GM12875 (cell line): ENCODE measurements around the gene SELENOI.

ENCODE experiments used
- H3K4me3 ChIP-seq: one replicate; pipeline ENCODE4 v1.5.1; 2011; ENCODE audit warnings: low read depth, low read length, control low read depth
- TF ChIP-seq, protein P1 (sequence below): IDR thresholded peaks from 2 replicates; pipeline ENCODE4 v1.5.1; 2011; ENCODE audit warnings: low read depth, mild to moderate bottlenecking, control low read depth, inconsistent platforms, low read length, moderate library complexity, borderline replicate concordance; ENCODE audit not compliant: insufficient read depth

The SELENOI gene

DNA sequence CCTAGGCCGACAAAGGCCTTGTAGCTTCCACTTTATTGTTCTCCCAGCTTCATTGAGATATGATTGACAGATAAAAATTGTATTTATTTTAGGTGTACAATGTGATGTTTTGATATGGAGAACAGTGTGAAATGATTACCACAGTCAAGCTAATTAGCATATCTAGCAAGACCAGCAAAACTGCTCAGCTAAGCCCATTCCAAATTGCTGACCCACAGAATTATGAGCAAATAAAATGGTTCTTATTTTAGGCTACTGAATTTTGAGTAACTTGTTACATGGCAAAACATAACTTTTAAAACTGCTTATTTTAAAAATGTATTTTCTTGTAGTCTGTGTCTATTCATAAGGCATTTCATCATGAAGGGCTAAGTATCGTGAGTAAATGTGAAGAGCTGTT lies 8.6 kb upstream of the SELENOI start:
- TF ChIP-seq, protein P1, sequence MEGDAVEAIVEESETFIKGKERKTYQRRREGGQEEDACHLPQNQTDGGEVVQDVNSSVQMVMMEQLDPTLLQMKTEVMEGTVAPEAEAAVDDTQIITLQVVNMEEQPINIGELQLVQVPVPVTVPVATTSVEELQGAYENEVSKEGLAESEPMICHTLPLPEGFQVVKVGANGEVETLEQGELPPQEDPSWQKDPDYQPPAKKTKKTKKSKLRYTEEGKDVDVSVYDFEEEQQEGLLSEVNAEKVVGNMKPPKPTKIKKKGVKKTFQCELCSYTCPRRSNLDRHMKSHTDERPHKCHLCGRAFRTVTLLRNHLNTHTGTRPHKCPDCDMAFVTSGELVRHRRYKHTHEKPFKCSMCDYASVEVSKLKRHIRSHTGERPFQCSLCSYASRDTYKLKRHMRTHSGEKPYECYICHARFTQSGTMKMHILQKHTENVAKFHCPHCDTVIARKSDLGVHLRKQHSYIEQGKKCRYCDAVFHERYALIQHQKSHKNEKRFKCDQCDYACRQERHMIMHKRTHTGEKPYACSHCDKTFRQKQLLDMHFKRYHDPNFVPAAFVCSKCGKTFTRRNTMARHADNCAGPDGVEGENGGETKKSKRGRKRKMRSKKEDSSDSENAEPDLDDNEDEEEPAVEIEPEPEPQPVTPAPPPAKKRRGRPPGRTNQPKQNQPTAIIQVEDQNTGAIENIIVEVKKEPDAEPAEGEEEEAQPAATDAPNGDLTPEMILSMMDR, result no peak
- no peak overlapping the region for H3K4me3 ChIP-seq

DNA sequence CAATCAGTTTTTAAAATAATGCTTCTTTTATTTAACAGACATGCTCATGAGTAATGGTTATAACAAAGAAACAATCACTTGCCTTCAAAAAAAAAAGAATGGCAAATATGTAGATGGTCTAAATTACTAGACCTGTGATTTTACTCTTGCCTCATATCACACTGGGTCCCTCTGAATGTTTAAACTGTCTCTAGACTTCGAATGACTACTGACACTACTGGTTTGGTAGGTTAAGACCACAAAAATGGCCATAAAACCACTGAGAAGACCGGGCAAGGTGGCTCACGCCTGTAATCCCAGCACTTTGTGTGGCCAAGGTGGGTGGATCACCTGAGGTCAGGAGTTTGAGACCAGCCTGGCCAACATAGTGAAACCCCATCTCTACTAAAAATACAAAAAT lies 5.1 kb upstream of the SELENOI start:
- TF ChIP-seq, protein P1, result no peak
- no peak overlapping the region for H3K4me3 ChIP-seq

DNA sequence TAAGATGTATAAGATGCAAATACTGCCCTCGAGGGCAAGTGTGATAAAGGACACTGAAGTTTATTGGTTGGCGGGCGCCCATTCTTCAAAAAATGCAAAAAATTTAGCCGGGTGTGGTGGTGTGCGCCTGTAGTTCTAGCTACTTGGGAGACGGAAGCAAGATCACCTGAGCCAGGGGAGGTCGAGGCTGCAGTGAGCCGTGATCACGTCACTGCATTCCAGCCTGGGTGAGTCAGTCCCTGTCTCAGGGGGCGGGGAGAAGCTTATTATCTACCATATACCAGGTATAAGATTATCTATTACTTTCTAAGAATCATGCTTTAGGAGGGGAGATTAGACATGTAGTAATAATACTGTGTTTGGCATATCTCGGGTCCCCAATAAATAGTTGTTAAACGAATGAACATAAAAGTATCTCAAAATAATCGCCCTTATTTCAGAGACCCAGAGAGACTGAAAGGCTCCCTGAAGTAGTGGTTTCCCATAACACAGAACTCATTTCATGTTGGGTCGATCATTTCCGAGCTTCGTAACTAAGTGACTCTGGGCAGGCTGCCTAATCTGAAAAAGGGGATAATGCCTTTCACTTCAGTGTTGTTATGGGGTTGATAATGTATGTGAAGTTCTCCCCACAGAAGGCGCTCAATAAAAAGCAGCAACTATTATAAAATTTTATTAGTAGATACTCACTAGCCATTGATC lies 1.2 kb upstream of the SELENOI start:
- TF ChIP-seq, protein P1, result no peak

DNA sequence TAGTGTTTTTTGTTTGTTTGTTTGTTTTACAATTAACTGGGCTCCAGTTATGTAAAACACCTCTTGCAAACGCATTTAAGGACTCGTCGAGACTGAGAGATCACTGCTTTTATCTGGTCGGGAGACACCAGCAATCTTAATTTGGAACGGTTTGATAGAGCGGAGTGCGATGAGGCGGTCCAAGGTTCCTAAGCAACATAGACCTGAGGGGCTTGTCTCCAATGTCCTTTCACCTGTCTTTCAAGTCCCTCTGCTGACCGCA lies 729 bp upstream of the SELENOI start:
- TF ChIP-seq, protein P1, result no peak
- H3K4me3 ChIP-seq, result peak overlapping the region; percentile 58

More for the DNA sequence above, 1.2 kb upstream of the SELENOI start:
- peak overlapping the region; percentile 58 for H3K4me3 ChIP-seq

DNA sequence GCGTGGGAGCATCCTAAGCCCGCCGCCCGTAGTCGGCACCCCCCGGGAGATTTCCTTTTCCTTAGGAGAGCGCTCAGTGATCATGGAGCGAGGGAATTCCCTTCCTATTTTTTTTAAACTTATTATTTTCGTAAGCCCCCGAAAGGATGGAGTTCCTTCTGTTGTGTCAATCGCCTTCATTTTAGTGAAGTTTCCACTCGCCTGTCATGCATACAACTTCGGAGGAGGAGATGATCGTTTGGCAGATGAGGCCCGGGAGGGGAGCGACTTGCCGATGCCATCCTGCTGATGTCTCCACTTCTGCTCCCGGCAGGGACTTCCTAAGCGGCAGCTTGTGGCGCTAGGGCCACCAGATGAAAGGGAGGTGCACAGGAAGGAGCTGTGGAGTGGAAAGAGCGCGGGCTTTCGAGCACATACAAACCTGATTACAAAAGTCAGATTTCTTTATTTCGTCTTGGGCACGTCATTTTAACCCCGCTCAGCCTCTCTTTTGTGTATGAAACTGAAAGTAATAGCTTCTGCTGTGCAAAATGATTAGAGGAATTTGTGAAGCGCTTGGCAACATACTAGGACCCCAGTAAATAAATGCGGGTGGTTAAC lies 611 bp downstream of the SELENOI start, which contains the start of gene ADGRF3:
Gene ADGRF3 (minus strand): TSS at position 336 of the 600 bp plus-strand sequence. CDS start 555 bp downstream, outside the sequence.
- TF ChIP-seq, protein P1, result no peak

DNA sequence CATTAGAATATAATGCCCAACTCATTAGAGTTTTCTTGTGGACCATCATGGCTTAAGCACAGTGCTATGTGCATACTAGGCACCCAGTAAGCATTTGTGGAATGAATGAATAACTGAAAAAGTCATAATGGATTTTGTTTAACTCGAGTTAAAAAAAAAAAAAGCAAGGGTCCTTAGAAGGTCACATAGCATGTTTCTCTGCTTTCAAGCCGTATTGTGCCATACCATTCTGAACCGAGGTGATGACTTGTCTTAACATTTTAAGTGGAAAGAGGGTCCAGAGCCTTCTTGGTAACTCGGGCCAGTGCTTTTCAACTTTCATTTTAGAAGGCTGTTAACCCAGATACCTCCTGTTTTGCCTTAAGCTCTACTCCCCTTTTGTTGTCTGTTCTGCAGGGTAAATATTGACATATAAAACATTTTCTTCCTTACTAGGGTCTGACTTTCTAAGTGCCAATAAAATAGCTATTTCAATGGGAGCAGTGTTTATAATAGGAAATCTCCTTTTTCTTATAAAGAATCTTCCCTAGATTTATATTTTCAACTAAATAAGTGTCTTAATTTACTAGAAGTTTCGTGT lies 1.4 kb downstream of the SELENOI start:
- TF ChIP-seq, protein P1, result no peak
- H3K4me3 ChIP-seq, result peak overlapping the region; percentile 87

More for the DNA sequence above, 611 bp downstream of the SELENOI start, which contains the start of gene ADGRF3:
- H3K4me3 ChIP-seq, result peak within 1 kb of the TSS; percentile 87

DNA sequence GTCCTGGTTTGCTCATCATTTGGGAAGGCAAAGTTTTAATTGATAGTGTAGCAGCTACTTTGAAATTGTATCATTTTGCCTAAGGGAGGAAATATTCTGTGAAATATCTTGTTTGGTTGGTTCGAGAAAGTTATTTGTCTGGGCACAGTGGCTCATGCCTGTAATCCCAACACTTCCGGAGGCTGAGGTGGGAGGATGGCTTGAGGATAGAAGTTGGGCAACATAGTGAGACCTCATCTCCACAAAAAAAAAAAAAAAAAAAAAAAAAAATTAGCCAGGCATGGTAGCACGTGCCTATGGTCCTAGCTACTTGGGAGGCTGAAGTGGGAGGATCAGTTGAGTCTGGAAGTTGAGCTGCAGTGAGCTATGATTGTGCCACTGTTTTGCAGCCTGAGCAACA lies 3.7 kb downstream of the SELENOI start:
- TF ChIP-seq, protein P1, result no peak
- H3K4me3 ChIP-seq, result no peak overlapping the region
